Type B pancreatic cell (in vitro differentiated cells): ENCODE measurements around the gene MXD1. TPM values are rescaled to one million over a fixed set of nuclear protein-coding genes. Genes with fewer than 3 reads are reported as not detected.
A peak's percentile ranks its signal among the peaks of the same experiment; 100 is the strongest.

Experiments
- DNase-seq: peaks from one replicate; pipeline ENCODE4 v3.0.0; 2021; ENCODE audit warnings: mixed read lengths; ENCODE audit not compliant: unreplicated experiment; ENCODE audit errors: extremely low spot score
- H3K27ac Mint-ChIP-seq: 2 replicates; pipeline ENCODE4 v1.8.0; 2021; ENCODE audit warnings: mild to moderate bottlenecking, mixed read lengths
- H3K27me3 Mint-ChIP-seq: 2 replicates; pipeline ENCODE4 v1.8.0; 2021; ENCODE audit warnings: mixed read lengths
- H3K36me3 Mint-ChIP-seq: 2 replicates; pipeline ENCODE4 v1.8.0; 2021; ENCODE audit warnings: mixed read lengths
- H3K4me1 Mint-ChIP-seq: one replicate; pipeline ENCODE4 v1.8.0; 2021; ENCODE audit warnings: mixed read lengths; ENCODE audit not compliant: unreplicated experiment
- H3K4me3 Mint-ChIP-seq: 2 replicates; pipeline ENCODE4 v1.8.0; 2021; ENCODE audit warnings: mild to moderate bottlenecking, mixed read lengths
- H3K9me3 Mint-ChIP-seq: 2 replicates; pipeline ENCODE4 v1.8.0; 2021; ENCODE audit warnings: mixed read lengths
- CTCF ChIP-seq: fragments of 200-600 bp; sonication (generic); conservative IDR thresholded peaks from 2 replicates; pipeline ENCODE4 v1.5.0; 2021; ENCODE audit warnings: antibody characterized with exemption, mild to moderate bottlenecking
- total RNA-seq: library from RNA; stranded (reverse); gene quantifications from 2 replicates; pipeline ENCODE4 v1.2.1, GENCODE V29; 2021; ENCODE audit warnings: low replicate concordance

The MXD1 gene
- total RNA-seq, 1 donor from 2014 or later: 14.0 TPM

GRCh38 chr2:69934614-69934908, 19.7 kb downstream of the MXD1 start:
- Mint-ChIP-seq H3K4me1 (peaks cover 5% of the 10 kb centered on the region), H3K27ac (peak overlapping the region; percentile 35), H3K9me3 (no peaks in the 10 kb centered on the region), H3K36me3 (peaks cover 22% of the 10 kb centered on the region), H3K4me3 (no peak overlapping the region), H3K27me3 (no peaks in the 10 kb centered on the region)
- no peak for TF ChIP-seq CTCF
- DNase-seq: no peak

GRCh38 chr2:69935011-69935410, 20.1 kb downstream of the MXD1 start:
- no peak overlapping the region for H3K4me3 Mint-ChIP-seq
- H3K27me3 Mint-ChIP-seq: no peaks in the 10 kb centered on the region
- H3K4me1 Mint-ChIP-seq: peaks cover 7% of the 10 kb centered on the region
- no peaks in the 10 kb centered on the region for H3K9me3 Mint-ChIP-seq
- peaks cover 24% of the 10 kb centered on the region for H3K36me3 Mint-ChIP-seq
- no peak for TF ChIP-seq CTCF
- no peak overlapping the region for H3K27ac Mint-ChIP-seq
- no peak for DNase-seq

GRCh38 chr2:69936906-69937305, 22.0 kb downstream of the MXD1 start:
- no peak for TF ChIP-seq CTCF
- Mint-ChIP-seq H3K27ac (no peak overlapping the region), H3K4me3 (no peak overlapping the region), H3K4me1 (peaks cover 7% of the 10 kb centered on the region), H3K9me3 (no peaks in the 10 kb centered on the region), H3K36me3 (peaks cover 26% of the 10 kb centered on the region), H3K27me3 (no peaks in the 10 kb centered on the region)
- no peak for DNase-seq

GRCh38 chr2:69937968-69938367, 23.1 kb downstream of the MXD1 start:
- H3K4me1 Mint-ChIP-seq: peaks cover 3% of the 10 kb centered on the region
- H3K4me3 Mint-ChIP-seq: no peak overlapping the region
- H3K36me3 Mint-ChIP-seq: peaks cover 30% of the 10 kb centered on the region
- no peaks in the 10 kb centered on the region for H3K9me3 Mint-ChIP-seq
- DNase-seq: no peak
- H3K27me3 Mint-ChIP-seq: no peaks in the 10 kb centered on the region
- TF ChIP-seq CTCF: no peak
- no peak overlapping the region for H3K27ac Mint-ChIP-seq

GRCh38 chr2:69939722-69940121, 24.8 kb downstream of the MXD1 start:
- no peaks in the 10 kb centered on the region for H3K9me3 Mint-ChIP-seq
- no peak for DNase-seq
- H3K36me3 Mint-ChIP-seq: peaks cover 33% of the 10 kb centered on the region
- H3K4me3 Mint-ChIP-seq: no peak overlapping the region
- H3K27ac Mint-ChIP-seq: peak overlapping the region; percentile 48
- peaks cover 3% of the 10 kb centered on the region for H3K4me1 Mint-ChIP-seq
- H3K27me3 Mint-ChIP-seq: no peaks in the 10 kb centered on the region
- no peak for TF ChIP-seq CTCF

GRCh38 chr2:69940691-69941090, 25.8 kb downstream of the MXD1 start:
- H3K4me3 Mint-ChIP-seq: no peak overlapping the region
- H3K4me1 Mint-ChIP-seq: peaks cover 3% of the 10 kb centered on the region

More at GRCh38 chr2:69940691-69941090, 25.8 kb downstream of the MXD1 start:
- no peak overlapping the region for H3K27ac Mint-ChIP-seq
- H3K27me3 Mint-ChIP-seq: no peaks in the 10 kb centered on the region
- DNase-seq: no peak
- peaks cover 32% of the 10 kb centered on the region for H3K36me3 Mint-ChIP-seq
- no peaks in the 10 kb centered on the region for H3K9me3 Mint-ChIP-seq
- no peak for TF ChIP-seq CTCF
